ENCODE results near the gene C4orf54. TPM values are rescaled to one million over a fixed set of nuclear protein-coding genes. Genes with fewer than 3 reads are reported as not detected.

C4orf54 gene
- total and polyA plus RNA-seq, 2 of the 8 experiments (the other 6 are each of a cell fraction or from before 2014, with no cell fraction given): not detected

DNA sequence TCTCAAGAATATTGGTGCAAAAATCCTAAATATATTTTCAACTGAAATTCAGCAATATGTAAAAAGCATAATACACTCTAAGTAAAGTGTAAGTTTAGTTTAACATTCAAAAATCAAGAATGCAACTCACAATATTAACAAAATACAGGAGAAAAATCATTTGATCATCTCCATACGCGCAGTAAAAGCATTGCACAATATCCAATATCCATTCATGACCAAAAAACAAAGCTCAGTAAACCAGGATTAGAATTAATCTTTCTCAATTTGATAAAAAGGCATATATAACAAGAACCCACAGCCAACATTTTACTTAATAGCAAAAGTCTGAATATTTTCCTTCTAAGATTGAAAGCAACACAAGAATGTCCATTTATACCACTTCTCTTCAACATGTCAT lies 48.3 kb upstream of the C4orf54 start (continued):
- TF ChIP-seq BCL11A (IDR thresholded peaks at IDR 0.05; ENCODE audit: low read depth in 2 of 2, low read length in 2 of 2) (no peak), POU5F1 (IDR thresholded peaks at IDR 0.05; ENCODE audit: low read depth, low read length) (no peak)
- TF ChIP-seq, protein P1, sequence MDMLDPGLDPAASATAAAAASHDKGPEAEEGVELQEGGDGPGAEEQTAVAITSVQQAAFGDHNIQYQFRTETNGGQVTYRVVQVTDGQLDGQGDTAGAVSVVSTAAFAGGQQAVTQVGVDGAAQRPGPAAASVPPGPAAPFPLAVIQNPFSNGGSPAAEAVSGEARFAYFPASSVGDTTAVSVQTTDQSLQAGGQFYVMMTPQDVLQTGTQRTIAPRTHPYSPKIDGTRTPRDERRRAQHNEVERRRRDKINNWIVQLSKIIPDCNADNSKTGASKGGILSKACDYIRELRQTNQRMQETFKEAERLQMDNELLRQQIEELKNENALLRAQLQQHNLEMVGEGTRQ (IDR thresholded peaks at IDR 0.05; ENCODE audit: low read length): no peak
- TF ChIP-seq, protein P2, sequence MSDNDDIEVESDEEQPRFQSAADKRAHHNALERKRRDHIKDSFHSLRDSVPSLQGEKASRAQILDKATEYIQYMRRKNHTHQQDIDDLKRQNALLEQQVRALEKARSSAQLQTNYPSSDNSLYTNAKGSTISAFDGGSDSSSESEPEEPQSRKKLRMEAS (IDR thresholded peaks at IDR 0.05): no peak
